GM12891 (cell line): ENCODE data around the gene MAP2K2. TPM values are rescaled to one million over a fixed set of nuclear protein-coding genes. Genes with fewer than 3 reads are reported as not detected.
A peak's percentile ranks its signal among the peaks of the same experiment; 100 is the strongest.
"Not testable (repeated sequence)": the region's sequence is repeated elsewhere in the genome, so short reads cannot be mapped to it uniquely, and the experiment has no call there.

Experiments used
- DNase-seq: peaks from one replicate; pipeline ENCODE4 v3.0.0; 2011; ENCODE audit warnings: low spot score; ENCODE audit not compliant: insufficient read length
- FAIRE-seq: peaks from 2 replicates; lab custom pipeline; 2011; peaks lifted over from hg19 to GRCh38; lab: Jason Lieb, UNC
- PAX5 ChIP-seq: IDR thresholded peaks from 2 replicates; pipeline ENCODE4 v1.6.1; 2011; ENCODE audit warnings: low read length, moderate library complexity, mild to moderate bottlenecking; ENCODE audit not compliant: insufficient read depth, severe bottlenecking
- POLR2A ChIP-seq: IDR thresholded peaks from 2 replicates; pipeline ENCODE4 v1.6.1; 2011; ENCODE audit warnings: low read depth, low read length, control low read depth
- POLR2AphosphoS5 ChIP-seq: IDR thresholded peaks from 2 replicates; pipeline ENCODE4 v1.6.1; 2011; ENCODE audit warnings: low read depth, low read length, control low read depth
- POU2F2 ChIP-seq: IDR thresholded peaks from 2 replicates; pipeline ENCODE4 v1.6.1; 2011; ENCODE audit warnings: low read depth, mild to moderate bottlenecking, control low read depth, low read length, moderate library complexity
- SPI1 ChIP-seq: IDR thresholded peaks from 2 replicates; pipeline ENCODE4 v1.6.1; 2011; ENCODE audit warnings: low read depth, low read length, control low read depth
- TAF1 ChIP-seq: IDR thresholded peaks from 2 replicates; pipeline ENCODE4 v1.6.1; 2011; ENCODE audit warnings: low read depth, low read length, control low read depth
- polyA plus RNA-seq: library from polyadenylated mRNA; unstranded; fragments of >200 nt; gene quantifications from one replicate; pipeline ENCODE4 v1.2.1, GENCODE V29; 2012; ENCODE audit warnings: low read depth, missing spikeins, inconsistent platforms; ENCODE audit not compliant: missing spikeins

The MAP2K2 gene
- polyA plus RNA-seq, result 130 TPM

DNA sequence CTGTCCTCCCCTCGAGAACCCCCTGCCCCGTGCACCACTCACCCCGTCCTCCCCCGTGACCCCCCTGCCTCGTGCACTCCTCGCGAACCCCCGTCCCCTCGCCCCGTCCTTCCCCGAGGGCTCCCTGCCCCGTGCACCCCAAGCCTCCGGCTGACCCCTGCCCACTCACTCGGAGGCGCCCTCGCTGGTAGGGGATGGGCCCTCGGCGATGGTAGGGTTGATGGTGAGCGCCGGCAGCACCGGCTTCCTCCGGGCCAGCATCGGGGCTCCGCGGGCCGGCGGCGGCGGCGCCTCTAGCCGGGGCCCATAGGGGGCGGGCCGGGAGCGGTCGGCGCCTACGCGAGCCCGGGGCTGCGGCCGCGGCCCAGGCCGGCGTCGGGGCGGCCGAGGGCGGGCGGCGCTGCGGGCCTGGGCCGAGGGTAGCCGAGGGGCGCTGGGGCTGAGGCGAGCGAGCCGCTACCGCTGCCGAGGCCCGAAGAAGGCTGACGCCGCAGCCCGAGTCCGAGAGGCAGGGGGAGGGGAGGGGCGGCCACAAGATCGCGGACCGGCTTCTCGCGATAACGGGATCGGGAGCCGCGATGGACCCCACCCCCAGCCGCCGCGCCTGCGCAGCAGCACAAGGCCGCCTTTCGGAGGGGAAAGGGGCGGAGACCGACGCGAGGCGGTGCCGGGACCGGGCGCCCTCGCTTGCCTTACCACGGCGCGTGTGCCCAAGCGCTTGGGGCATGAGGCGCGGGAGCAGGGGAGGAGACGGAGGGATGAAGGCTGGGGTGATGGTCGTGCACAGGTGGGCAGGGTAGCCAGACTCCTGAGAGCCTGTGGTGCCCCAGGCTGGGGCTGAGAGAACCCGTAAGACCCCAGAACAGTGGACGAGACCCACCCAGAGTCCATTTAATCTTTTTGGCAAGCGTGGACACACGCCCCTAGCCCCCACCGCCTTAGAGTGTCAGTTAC lies at the start of gene MAP2K2:
TSS of gene MAP2K2 (minus strand) at position 508 of the 954 bp plus-strand sequence. CDS start at position 261, 247 bp downstream.
- FAIRE-seq (peak; percentile 98), DNase-seq (peak; percentile 96)
- TF ChIP-seq POU2F2, result no peak
- TF ChIP-seq POLR2AphosphoS5, result peak; percentile 69; the same call in 1 of the 2 replicates
- no peak for TF ChIP-seq PAX5
- peak; percentile 70 for TF ChIP-seq POLR2A
- TF ChIP-seq SPI1, result no peak
- TF ChIP-seq TAF1, result peak; percentile 81

DNA sequence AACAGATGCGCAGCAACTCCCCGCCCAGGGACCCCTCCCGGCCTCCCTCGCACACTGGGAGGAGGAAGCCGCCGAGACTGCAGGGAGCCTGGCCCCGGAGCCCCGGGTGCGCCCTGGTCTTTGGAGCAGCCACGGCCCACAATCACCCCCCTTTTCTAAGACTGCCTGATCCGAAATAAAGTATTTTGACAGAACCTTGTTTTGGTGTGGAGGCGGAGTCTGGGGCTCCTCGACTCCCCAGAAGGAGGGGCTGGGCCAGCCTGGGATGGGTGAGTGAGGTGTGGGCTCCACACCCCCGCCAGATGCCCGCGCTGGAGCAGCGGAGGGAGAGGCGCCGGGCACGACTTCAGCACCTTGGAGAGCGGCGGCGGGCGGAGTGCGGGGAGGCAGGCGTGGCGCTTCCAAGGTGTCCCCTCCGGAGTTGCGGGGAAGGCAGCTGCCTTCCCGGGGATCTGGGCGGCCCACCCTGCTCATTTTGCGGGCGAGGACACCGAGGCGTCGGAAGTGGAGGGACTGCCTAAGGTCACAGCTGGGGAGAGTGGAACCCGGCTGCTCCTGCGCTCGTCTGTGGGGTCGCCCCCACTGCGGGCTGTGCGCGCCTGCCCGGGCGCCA lies 49.0 kb upstream of the MAP2K2 start:
- TF ChIP-seq POLR2AphosphoS5, result no peak
- TF ChIP-seq PAX5, result no peak
- no peak for TF ChIP-seq TAF1
- no peak for TF ChIP-seq SPI1
- no peak for TF ChIP-seq POLR2A
- TF ChIP-seq POU2F2, result no peak
- DNase-seq (peak; percentile 64), FAIRE-seq (no peak)

DNA sequence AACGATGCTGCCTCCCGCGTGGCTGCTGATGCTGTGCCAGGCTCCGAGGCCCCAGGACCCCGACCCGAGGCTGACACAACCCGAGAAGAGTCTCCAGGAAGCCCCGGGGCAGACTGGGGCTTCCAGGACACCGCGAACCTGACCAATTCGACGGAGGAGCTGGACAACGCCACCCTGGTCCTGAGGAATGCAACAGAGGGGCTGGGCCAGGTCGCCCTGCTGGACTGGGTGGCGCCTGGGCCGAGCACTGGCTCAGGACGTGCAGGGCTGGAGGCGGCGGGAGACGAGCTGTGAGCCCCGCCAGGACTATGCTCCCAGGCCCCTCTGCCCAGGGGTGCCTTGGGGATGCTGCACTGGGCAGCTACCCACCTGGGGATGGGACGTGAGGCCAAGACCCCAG lies 47.8 kb upstream of the MAP2K2 start:
- TF ChIP-seq POLR2A, result no peak
- no peak for TF ChIP-seq POLR2AphosphoS5
- TF ChIP-seq TAF1, result no peak
- no peak for TF ChIP-seq POU2F2
- no peak for TF ChIP-seq SPI1
- TF ChIP-seq PAX5, result no peak
- FAIRE-seq (no peak), DNase-seq (no peak)

DNA sequence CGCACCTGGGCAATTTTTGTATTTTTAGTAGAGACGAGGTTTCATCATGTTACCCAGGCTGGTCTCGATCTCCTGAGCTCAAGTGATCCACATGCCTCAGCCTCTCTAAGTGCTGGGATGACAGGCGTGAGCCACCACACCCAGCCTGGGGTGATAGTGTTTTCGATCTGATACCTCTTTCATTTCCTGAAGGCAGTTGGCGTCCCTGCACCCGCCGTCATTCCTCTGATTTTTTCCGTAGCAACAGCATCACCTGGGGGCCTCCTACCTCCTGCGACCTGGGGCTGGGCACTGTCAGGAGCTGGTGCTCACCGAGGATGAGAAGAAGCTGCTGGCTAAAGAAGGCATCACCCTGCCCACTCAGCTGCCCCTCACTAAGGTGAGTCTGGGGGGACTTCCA lies 40.3 kb upstream of the MAP2K2 start:
- DNase-seq (no peak), FAIRE-seq (no peak)
- TF ChIP-seq SPI1, result no peak
- TF ChIP-seq TAF1, result no peak
- TF ChIP-seq PAX5, result no peak
- no peak for TF ChIP-seq POLR2A
- TF ChIP-seq POLR2AphosphoS5, result no peak
- no peak for TF ChIP-seq POU2F2

- no peak for DNase-seq
These were observed 37.6 kb upstream of the MAP2K2 start for GRCh38 chr19:4161415-4162077.

GRCh38 chr19:4157971-4158370 lies 34.0 kb upstream of the MAP2K2 start:
- DNase-seq, FAIRE-seq: not testable (repeated sequence)

More at GRCh38 chr19:4161415-4162077, 37.6 kb upstream of the MAP2K2 start:
- TF ChIP-seq POLR2AphosphoS5, result no peak
- TF ChIP-seq PAX5, result no peak
- TF ChIP-seq POU2F2, result no peak
- TF ChIP-seq POLR2A, result no peak
- TF ChIP-seq TAF1, result no peak
- TF ChIP-seq SPI1, result no peak
- FAIRE-seq, result no peak

GRCh38 chr19:4157164-4157563 lies 33.2 kb upstream of the MAP2K2 start:
- no peak for FAIRE-seq
- no peak for DNase-seq
- no peak for TF ChIP-seq POLR2A
- TF ChIP-seq PAX5, result no peak
- no peak for TF ChIP-seq POU2F2
- no peak for TF ChIP-seq SPI1
- TF ChIP-seq POLR2AphosphoS5, result no peak
- no peak for TF ChIP-seq TAF1

DNA sequence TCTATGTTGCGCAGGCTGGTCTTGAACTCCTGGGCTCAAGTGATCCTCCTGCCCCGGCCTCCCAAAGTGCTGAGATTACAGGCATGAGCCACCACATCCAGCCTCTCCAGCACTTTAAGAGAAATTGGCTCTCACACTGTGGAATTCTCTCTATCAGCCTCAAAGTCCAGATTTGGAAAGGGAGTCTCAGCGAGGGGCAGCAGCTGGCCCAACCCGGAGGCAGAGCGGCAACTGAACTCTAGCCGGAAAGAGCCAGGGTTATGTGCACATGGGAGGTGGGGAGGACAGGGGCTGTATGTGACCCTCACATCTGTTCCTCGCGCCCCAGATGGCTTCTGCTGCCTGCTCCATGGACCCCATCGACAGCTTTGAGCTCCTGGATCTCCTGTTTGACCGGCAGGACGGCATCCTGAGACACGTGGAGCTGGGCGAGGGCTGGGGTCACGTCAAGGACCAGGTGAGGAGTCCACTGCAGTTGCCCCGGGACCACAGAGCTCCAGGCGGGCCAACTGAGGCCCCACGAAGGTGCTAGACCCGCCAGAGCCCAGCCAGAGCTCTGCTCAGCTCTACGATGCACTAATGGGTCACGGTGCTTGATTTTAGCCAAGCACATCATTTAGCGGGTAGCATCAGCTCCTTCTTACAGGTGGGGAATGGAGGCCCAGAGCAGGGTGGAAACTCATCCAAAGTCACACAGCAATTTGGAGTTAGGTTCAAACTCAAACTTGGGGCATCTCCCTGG lies 30.8 kb upstream of the MAP2K2 start:
- no peak for FAIRE-seq
- TF ChIP-seq TAF1 (no peak), SPI1 (no peak), POLR2A (no peak), POU2F2 (no peak), PAX5 (no peak), POLR2AphosphoS5 (no peak)
- DNase-seq, result no peak
